NAMALWA (cell line): ENCODE data around the gene ZBTB48.
"Not testable (repeated sequence)": the region's sequence is repeated elsewhere in the genome, so short reads cannot be mapped to it uniquely, and the experiment has no call there.

Experiments used
- DNase-seq: peaks from one replicate; pipeline ENCODE4 v3.0.0-alpha.2; 2015; ENCODE audit warnings: low spot score

The ZBTB48 gene

GRCh38 chr1:6591222-6591621 is 11.4 kb downstream of the ZBTB48 start:
- no peak for DNase-seq

GRCh38 chr1:6591644-6592043 is 11.8 kb downstream of the ZBTB48 start:
- no peak for DNase-seq

- no peak for DNase-seq
Observed at GRCh38 chr1:6592441-6592840, 12.6 kb downstream of the ZBTB48 start.

GRCh38 chr1:6592865-6593593 is 13.2 kb downstream of the ZBTB48 start:
- no peak for DNase-seq

GRCh38 chr1:6593810-6594209 is 14.0 kb downstream of the ZBTB48 start:
- no peak for DNase-seq

GRCh38 chr1:6594977-6595740 is 15.4 kb downstream of the ZBTB48 start:
- DNase-seq, result no peak

GRCh38 chr1:6596351-6596750 is 16.6 kb downstream of the ZBTB48 start:
- DNase-seq, result no peak

GRCh38 chr1:6596886-6597776 is 17.3 kb downstream of the ZBTB48 start:
- no peak for DNase-seq

- no peak for DNase-seq
Observed at GRCh38 chr1:6597777-6598131, 18.0 kb downstream of the ZBTB48 start.

- DNase-seq, result peak; percentile 48
Observed at GRCh38 chr1:6599141-6599975, 19.6 kb downstream of the ZBTB48 start.

GRCh38 chr1:6599991-6600390 is 20.2 kb downstream of the ZBTB48 start:
- DNase-seq, result not testable (repeated sequence)

GRCh38 chr1:6600410-6601048 is 20.7 kb downstream of the ZBTB48 start:
- DNase-seq, result no peak

- DNase-seq, result peak; percentile 87
Observed at GRCh38 chr1:6601049-6601922, 21.5 kb downstream of the ZBTB48 start.

- no peak for DNase-seq
Observed at GRCh38 chr1:6601923-6602668, 22.3 kb downstream of the ZBTB48 start.

GRCh38 chr1:6602669-6603237 is 23.0 kb downstream of the ZBTB48 start, which contains the start of gene KLHL21:
KLHL21 (minus strand) TSS chr1:6602869; CDS start chr1:6602817, 52 bp downstream.
- peak; percentile 85 for DNase-seq

- peak; percentile 81 for DNase-seq
Observed at GRCh38 chr1:6603238-6603914, 23.6 kb downstream of the ZBTB48 start.

GRCh38 chr1:6603915-6604558 is 24.2 kb downstream of the ZBTB48 start:
- no peak for DNase-seq
